Mammary epithelial cell (primary cell): ENCODE results near the gene PCBP3.

Experiments
- CTCF ChIP-seq, 2 donors: IDR thresholded peaks in 1 of 2; conservative IDR thresholded peaks in 1 of 2; 2 replicates each; pipeline ENCODE4 v1.5.1; 2011 to 2012; ENCODE audit warnings: inconsistent platforms in 2 of 2, low read length in 2 of 2, mild to moderate bottlenecking in 2 of 2, control low read depth in 1 of 2, low read depth in 1 of 2; ENCODE audit not compliant: insufficient read depth in 1 of 2; ENCODE audit errors: extremely low read depth in 1 of 2
- EZH2 ChIP-seq: IDR thresholded peaks from 2 replicates; pipeline ENCODE4 v1.6.1; 2012; ENCODE audit warnings: low read length, inconsistent platforms, borderline replicate concordance

GRCh38 chr21:45923146-45923545 lies 279.6 kb downstream of the PCBP3 start:
- TF ChIP-seq EZH2: no peak
- TF ChIP-seq CTCF (conservative IDR thresholded peaks at IDR 0.05 in 1 of 2, IDR thresholded peaks at IDR 0.05 in 1 of 2; ENCODE audit: extremely low read depth in 1 of 2, insufficient read depth in 1 of 2, low read depth in 1 of 2, low read length in 2 of 2): peak; percentile 96 to 99
